ENCODE data around the gene LSM14A.
"Not testable (repeated sequence)": the region's sequence is repeated elsewhere in the genome, so short reads cannot be mapped to it uniquely, and the experiment has no call there.

LSM14A gene

DNA sequence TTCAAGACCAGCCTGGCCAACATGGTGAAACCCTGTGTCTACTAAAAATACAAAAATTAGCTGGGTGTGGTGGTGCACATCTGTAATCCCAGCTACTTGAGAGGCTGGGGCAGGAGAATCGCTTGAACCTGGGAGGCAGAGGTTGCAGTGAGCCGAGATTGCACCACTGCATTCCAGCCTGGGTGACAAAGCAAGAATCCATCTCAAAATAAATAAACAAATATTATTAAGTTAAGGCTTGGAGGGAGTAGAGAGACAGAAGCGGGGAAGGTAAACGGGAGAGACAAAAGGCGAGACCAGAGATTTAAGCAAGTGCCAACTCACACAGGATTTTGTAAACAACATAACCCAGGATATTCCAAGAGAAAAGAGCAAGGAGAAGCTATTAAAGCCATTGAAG, 12.8 kb upstream of the LSM14A start:
- DNase-seq = not testable (repeated sequence)

GRCh38 chr19:34161902-34162301, 10.4 kb upstream of the LSM14A start:
- DNase-seq = not testable (repeated sequence)

DNA sequence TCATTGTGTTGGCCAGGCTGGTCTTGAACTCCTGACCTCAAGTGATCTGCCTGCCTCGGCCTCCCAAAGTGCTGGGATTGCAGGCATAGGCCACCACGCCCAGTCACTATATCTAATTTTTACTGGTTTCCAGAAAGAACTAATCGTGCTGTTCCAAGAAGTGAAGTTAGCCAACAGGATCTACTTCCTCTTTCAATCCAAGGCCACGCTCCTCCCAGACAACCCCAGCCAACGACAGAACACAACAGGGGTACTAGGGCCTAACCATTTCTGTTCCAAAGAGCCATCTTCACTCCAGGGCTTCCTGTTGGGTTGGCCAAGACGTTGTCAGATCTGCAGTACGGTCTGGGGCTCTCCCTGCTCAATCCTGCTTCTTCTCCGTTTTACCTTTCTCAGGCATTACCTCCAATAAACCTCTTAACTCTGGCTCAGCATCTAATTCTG, 7.0 kb upstream of the LSM14A start:
- DNase-seq = no peak

DNA sequence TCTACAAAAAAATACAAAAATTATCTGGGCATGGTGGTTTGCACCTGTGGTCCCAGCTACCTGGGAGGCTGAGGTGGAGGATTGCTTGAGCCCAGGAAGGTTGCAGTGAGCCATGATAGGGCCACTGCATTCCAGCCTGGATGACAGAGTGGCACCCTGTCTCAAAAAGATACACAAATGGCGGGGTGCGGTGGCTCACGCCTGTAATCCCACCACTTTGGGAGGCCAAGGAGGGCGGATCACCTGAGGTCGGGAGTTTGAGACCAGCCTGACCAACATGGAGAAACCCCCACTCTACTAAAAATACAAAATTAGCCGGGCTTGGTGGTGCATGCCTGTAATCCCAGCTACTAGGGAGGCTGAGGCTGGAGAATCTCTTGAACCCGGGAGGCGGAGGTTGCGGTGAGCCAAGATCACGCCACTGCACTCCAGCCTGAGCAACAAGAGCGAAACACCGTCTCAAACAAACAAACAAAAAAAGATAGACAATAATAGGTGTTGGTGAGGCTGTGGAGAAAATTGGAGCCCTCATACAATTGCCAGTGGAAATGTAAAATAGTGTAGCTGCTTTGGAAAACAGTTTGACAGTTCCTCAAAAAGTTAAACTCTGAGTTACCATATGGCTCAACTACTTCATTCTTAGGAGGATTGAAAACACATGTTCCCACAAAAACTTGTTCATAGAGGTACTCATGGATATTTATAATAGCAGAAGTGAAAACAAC, 2.7 kb upstream of the LSM14A start:
- DNase-seq = not testable (repeated sequence)

GRCh38 chr19:34171539-34171876, 796 bp upstream of the LSM14A start:
- DNase-seq = no peak

GRCh38 chr19:34172661-34173192, 423 bp downstream of the LSM14A start:
- DNase-seq = no peak

DNA sequence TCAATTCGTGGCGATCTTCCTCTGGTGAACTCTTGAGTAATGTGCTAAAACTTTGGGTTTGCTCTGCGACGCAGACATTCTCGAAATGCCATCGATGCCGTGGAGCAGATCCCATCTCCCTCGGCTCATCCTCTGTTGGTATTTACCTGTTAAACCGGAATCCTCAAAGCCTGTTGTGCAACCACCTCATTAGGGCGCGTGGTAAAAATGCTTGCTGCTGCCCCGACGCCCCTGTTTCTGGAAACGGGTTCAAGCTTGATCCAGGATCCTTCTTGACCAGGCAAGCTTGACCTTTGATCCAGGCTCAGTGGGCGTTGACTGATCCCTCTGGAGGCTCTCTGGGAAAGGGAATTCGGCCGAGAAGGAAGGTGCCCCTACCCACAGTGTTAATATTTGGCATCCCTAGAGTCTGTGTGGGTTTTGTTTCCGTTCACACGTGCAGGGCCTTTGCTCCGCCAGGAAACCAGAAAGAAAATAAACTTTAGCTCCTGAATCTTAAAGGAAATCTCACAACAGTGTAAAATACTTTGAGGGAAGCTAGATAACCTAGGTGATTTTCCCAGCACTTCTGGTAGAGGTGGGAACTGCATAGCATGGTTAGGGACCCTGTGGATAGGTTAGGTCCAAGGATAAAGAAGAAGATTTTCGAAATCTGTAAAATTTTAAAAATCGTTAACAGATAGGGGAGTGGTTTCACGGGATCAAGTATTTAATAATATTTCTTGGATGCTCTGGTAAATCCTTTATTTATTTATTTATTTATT, 1.1 kb downstream of the LSM14A start:
- no peak for DNase-seq

DNA sequence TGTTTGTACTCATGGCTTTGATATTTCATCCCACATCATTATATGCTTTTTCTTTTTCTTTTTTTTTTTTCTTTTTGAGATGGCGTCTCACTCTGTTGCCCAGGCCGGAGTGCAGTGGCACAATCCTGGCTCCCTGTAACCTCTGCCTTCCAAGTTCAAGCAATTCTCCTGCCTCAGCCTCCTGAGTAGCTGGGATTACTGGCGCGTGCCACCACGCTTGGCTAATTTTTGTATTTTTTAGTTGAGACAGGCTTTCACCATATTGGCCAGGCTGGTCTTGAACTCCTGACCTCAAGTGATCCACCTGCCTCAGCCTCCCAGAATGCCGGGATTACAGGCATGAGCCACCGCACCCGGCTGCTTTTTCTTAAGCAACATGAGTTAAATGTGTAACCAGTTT, 2.9 kb downstream of the LSM14A start:
- not testable (repeated sequence) for DNase-seq

GRCh38 chr19:34176581-34176980, 4.3 kb downstream of the LSM14A start:
- no peak for DNase-seq

DNA sequence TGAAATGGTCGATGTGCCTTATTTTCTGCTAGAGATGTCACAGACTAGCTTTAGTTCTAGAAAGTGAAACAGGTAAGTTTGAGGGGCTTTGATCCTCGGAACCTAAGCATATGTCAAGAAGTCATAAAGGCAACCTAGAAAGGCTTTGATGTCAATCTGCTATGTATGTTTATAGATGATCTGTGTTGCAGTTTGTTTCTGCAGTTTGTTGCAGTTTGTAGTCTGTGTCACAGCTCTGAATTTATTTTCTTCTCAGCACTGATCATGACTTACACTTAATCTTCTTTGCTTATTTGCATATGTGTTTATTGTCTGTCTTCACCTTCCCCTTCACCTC, 5.9 kb downstream of the LSM14A start:
- DNase-seq = no peak

GRCh38 chr19:34179066-34179465, 6.8 kb downstream of the LSM14A start:
- no peak for DNase-seq

GRCh38 chr19:34180273-34180672, 8.0 kb downstream of the LSM14A start:
- DNase-seq = no peak

GRCh38 chr19:34180709-34181108, 8.4 kb downstream of the LSM14A start:
- DNase-seq = no peak

DNA sequence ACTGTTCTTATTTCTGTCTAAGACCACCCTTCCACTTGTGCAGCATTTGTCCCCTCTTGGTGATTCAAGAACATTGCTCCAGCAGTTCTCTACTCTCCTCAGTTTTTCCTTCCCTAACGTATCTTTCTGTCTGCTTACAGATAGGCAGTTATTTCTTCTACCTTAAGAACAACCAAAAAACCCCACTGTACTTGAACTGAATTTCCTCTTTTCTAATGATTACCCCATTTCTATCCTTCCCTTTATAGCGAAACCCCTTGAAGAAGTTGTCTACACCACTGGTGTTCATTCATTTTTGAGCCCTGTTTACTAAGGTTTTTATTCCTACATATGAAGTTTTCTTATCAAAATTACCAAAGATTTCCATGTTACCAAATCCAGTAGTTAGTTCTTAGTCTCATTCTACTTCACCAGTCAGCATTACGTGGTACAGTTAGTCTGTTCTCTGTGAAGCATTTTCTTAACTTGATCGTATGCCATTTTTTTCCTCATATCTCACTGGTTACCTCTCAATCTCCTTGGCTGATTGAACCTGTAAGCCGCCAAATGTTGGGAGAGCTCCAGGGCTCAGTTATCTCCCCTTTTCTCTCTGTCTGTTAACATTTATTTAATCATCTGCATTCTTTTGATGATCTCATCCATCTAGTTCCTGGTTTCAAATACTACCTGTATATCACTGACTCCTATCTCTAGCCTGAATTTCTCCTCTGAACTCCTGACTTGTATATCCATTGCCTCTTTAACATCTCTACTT, 9.0 kb downstream of the LSM14A start:
- DNase-seq = no peak

DNA sequence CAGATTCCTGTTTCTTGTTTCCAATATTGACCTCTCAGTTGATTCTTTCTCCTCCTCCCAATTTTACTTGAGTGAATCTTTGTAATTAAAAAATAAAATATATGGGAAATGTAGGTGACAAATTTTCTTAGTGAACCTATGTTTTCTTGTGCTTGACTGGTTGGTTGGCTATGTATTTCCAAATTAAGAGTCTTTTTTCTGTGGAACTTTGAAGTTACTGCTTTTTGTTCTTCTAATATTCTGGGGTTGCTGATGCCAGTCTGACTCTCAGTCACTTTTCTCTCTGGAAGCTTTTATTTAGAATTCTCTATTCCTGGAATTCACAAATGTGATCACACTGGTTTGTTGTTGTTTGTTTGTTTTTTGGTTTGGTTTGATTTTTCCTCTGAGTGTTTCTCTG, 9.8 kb downstream of the LSM14A start:
- no peak for DNase-seq

GRCh38 chr19:34184880-34185491, 12.7 kb downstream of the LSM14A start:
- no peak for DNase-seq

GRCh38 chr19:34186205-34186604, 13.9 kb downstream of the LSM14A start:
- DNase-seq = no peak

GRCh38 chr19:34187011-34187410, 14.7 kb downstream of the LSM14A start:
- no peak for DNase-seq

- no peak for DNase-seq
Observed at GRCh38 chr19:34188408-34188807, 16.1 kb downstream of the LSM14A start.

- no peak for DNase-seq
Observed at GRCh38 chr19:34189199-34189916, 17.1 kb downstream of the LSM14A start.

DNA sequence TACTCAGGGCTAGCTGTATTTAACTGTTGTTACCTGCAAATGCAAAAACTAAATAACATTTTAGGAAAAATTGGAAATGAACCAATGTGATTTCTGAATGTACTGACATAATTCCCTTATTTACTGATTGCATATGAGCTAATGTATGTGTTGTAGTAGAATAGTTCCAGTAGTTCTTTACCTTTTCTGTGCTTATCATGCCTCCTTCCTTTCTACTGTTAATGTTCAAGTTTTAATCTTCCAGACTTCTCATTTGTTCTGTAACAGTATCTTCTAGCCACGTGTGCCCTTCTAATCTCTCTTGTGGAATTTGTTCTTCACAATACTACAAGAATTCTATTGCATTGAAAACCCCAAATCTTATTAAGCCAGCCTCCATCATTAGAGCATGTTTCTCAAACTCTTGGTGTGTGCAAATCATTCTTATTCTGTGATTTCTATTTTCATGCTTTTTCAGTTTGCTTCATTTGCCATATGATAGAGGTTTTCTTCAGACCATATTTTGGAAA, 17.7 kb downstream of the LSM14A start:
- DNase-seq = no peak

GRCh38 chr19:34191355-34191962, 19.2 kb downstream of the LSM14A start:
- DNase-seq = no peak

Measured in NCI-H1930 (cell line).